CD4-positive, CD25-positive, alpha-beta regulatory T cell (primary cell): ENCODE data around the gene RPS6KA2. TPM values are rescaled to one million over a fixed set of nuclear protein-coding genes. Genes with fewer than 3 reads are reported as not detected.

Experiments used
- ATAC-seq, 2 donors: fragments of 150-1000 bp; cut with Tn5 transposase; one replicate each; pipeline ENCODE4 v1.10.0; 2021; ENCODE audit warnings: low read depth in 2 of 2, moderate number of reproducible peaks in 2 of 2, moderate library complexity in 1 of 2
- DNase-seq, 3 donors: peaks; one replicate each; pipeline versions ENCODE4 v3.0.0 to v3.0.0-alpha.2; 2012 to 2022; ENCODE audit warnings: mixed read lengths in 1 of 3
- H3K27ac ChIP-seq: one replicate; pipeline ENCODE4 v1.7.0; 2013; ENCODE audit warnings: mild to moderate bottlenecking, low read length; ENCODE audit not compliant: insufficient read depth, poor library complexity, severe bottlenecking
- H3K27me3 ChIP-seq: one replicate; pipeline ENCODE4 v1.7.0; 2013; ENCODE audit warnings: low read length; ENCODE audit not compliant: control insufficient read depth, insufficient read depth
- H3K36me3 ChIP-seq: one replicate; pipeline ENCODE4 v1.7.0; 2013; ENCODE audit warnings: mild to moderate bottlenecking, low read length, moderate library complexity; ENCODE audit not compliant: control insufficient read depth, insufficient read depth
- H3K4me1 ChIP-seq: 2 replicates; pipeline ENCODE4 v1.7.0; 2013; ENCODE audit warnings: mild to moderate bottlenecking, low read length; ENCODE audit not compliant: insufficient read depth, control insufficient read depth, poor library complexity, severe bottlenecking
- H3K4me3 ChIP-seq: one replicate; pipeline ENCODE4 v1.7.0; 2013; ENCODE audit warnings: low read depth, mild to moderate bottlenecking, low read length, moderate library complexity
- H3K9me3 ChIP-seq, 2 experiments: 1 replicate in 1 of 2; 2 replicates in 1 of 2; pipeline ENCODE4 v1.7.0; 2013; ENCODE audit warnings: low read length in 2 of 2, mild to moderate bottlenecking in 1 of 2, moderate library complexity in 1 of 2; ENCODE audit not compliant: control insufficient read depth in 2 of 2
- H3K27ac Mint-ChIP-seq, 3 donors: one replicate each; pipeline ENCODE4 v1.8.0; 2020 to 2022; ENCODE audit warnings: mild to moderate bottlenecking in 3 of 3, mixed read lengths in 3 of 3, moderate library complexity in 2 of 3
- H3K27me3 Mint-ChIP-seq: one replicate; pipeline ENCODE4 v1.8.0; 2022; ENCODE audit warnings: mild to moderate bottlenecking, mixed read lengths
- H3K36me3 Mint-ChIP-seq: one replicate; pipeline ENCODE4 v1.8.0; 2020; ENCODE audit warnings: mixed read lengths
- H3K4me1 Mint-ChIP-seq, 4 donors: one replicate each; pipeline ENCODE4 v1.8.0; 2020 to 2022; ENCODE audit warnings: mixed read lengths in 4 of 4, mild to moderate bottlenecking in 1 of 4
- H3K4me3 Mint-ChIP-seq, 4 donors: one replicate each; pipeline ENCODE4 v1.8.0; 2020 to 2022; ENCODE audit warnings: mild to moderate bottlenecking in 4 of 4, mixed read lengths in 4 of 4, moderate library complexity in 3 of 4
- H3K9me3 Mint-ChIP-seq, 7 donors: one replicate each; pipeline ENCODE4 v1.8.0; 2020 to 2022; ENCODE audit warnings: mixed read lengths in 7 of 7, mild to moderate bottlenecking in 3 of 7, moderate library complexity in 2 of 7
- polyA plus RNA-seq, 4 donors: library from polyadenylated mRNA; unstranded; fragments of 300-500 nt; fragmentation: Illumina TruSeq; gene quantifications; one replicate each; pipeline ENCODE4 v1.2.3, GENCODE V29; 2021
- total RNA-seq: library from RNA; stranded (reverse); gene quantifications from one replicate; pipeline ENCODE4 v1.2.3, GENCODE V29; 2022

The RPS6KA2 gene
- total and polyA plus RNA-seq, 5 donors from 2014 or later: 3.3 to 7.4 (median 5.2) TPM

DNA sequence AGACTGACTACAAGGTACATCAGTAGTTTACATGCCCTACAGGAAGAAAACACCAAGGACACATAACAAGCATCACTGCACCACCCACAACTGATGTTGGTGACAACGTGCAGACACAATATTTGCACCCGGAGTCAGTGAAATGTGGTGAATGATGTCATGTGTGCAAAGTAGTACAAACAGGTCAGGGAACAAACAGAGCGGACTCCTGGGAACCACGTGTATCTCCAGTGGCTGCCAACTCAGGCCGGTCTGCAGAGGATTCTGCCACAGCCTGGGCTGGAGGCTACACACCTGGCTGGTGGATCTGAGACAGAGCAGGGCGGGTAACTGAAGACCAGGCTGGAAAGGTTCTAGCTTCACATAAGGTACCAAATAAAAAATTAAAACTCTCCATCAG, 28.2 kb upstream of the RPS6KA2 start:
- Mint-ChIP-seq H3K27ac (no peak overlapping the region), H3K36me3 (peaks cover 4% of the 10 kb centered on the region), H3K4me1 (peaks cover 0 to 11% (median 7%) of the 10 kb centered on the region in 4 donors), H3K27me3 (peaks cover 7% of the 10 kb centered on the region), H3K4me3 (no peak overlapping the region), H3K9me3 (peaks cover 0 to 1% (median 0%) of the 10 kb centered on the region in 7 donors)
- Histone ChIP-seq H3K27me3 (no peaks in the 10 kb centered on the region), H3K27ac (no peak overlapping the region), H3K36me3 (no peaks in the 10 kb centered on the region), H3K4me1 (no peaks in the 10 kb centered on the region), H3K9me3 (no peaks in the 10 kb centered on the region), H3K4me3 (no peak overlapping the region)
- no peak for ATAC-seq
- no peak for DNase-seq

DNA sequence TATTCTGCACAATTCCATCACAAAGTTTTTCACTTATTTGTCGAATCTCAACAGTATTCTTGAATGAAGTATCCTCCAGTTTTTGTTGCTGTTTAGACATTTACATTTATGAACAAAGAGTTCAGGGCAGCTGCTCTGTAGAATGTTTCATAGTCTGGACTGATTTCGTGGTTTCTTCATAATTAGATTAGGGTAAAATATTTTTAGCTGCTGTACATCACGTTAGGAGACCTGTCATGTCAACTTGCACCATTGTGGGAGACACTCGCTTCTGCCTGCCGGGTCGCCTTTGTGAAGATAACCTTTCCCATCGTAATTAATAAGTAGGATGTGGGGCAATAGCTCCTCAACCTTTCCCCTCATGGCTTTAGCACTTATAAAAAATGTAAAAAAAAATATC, 27.5 kb upstream of the RPS6KA2 start:
- ATAC-seq: no peak
- H3K4me3 Mint-ChIP-seq: no peak overlapping the region
- no peaks in the 10 kb centered on the region for H3K9me3 Mint-ChIP-seq
- H3K36me3 Mint-ChIP-seq: peaks cover 4% of the 10 kb centered on the region
- no peak overlapping the region for H3K27ac ChIP-seq
- H3K27ac Mint-ChIP-seq: no peak overlapping the region
- H3K4me1 Mint-ChIP-seq: peaks cover 0 to 11% (median 7%) of the 10 kb centered on the region in 4 donors
- H3K36me3 ChIP-seq: no peaks in the 10 kb centered on the region
- H3K4me1 ChIP-seq: no peaks in the 10 kb centered on the region
- no peaks in the 10 kb centered on the region for H3K9me3 ChIP-seq
- H3K4me3 ChIP-seq: no peak overlapping the region
- no peaks in the 10 kb centered on the region for H3K27me3 ChIP-seq
- peaks cover 7% of the 10 kb centered on the region for H3K27me3 Mint-ChIP-seq
- DNase-seq: no peak

GRCh38 chr6:166653639-166653941, 26.5 kb upstream of the RPS6KA2 start:
- Mint-ChIP-seq H3K4me3 (no peak overlapping the region), H3K27me3 (peaks cover 7% of the 10 kb centered on the region), H3K4me1 (peaks cover 0 to 11% (median 7%) of the 10 kb centered on the region in 4 donors), H3K9me3 (no peaks in the 10 kb centered on the region), H3K36me3 (peaks cover 4% of the 10 kb centered on the region), H3K27ac (no peak overlapping the region)
- Histone ChIP-seq H3K27me3 (no peaks in the 10 kb centered on the region), H3K4me3 (no peak overlapping the region), H3K9me3 (no peaks in the 10 kb centered on the region), H3K27ac (no peak overlapping the region), H3K4me1 (no peaks in the 10 kb centered on the region), H3K36me3 (no peaks in the 10 kb centered on the region)
- ATAC-seq (no peak), DNase-seq (no peak)

DNA sequence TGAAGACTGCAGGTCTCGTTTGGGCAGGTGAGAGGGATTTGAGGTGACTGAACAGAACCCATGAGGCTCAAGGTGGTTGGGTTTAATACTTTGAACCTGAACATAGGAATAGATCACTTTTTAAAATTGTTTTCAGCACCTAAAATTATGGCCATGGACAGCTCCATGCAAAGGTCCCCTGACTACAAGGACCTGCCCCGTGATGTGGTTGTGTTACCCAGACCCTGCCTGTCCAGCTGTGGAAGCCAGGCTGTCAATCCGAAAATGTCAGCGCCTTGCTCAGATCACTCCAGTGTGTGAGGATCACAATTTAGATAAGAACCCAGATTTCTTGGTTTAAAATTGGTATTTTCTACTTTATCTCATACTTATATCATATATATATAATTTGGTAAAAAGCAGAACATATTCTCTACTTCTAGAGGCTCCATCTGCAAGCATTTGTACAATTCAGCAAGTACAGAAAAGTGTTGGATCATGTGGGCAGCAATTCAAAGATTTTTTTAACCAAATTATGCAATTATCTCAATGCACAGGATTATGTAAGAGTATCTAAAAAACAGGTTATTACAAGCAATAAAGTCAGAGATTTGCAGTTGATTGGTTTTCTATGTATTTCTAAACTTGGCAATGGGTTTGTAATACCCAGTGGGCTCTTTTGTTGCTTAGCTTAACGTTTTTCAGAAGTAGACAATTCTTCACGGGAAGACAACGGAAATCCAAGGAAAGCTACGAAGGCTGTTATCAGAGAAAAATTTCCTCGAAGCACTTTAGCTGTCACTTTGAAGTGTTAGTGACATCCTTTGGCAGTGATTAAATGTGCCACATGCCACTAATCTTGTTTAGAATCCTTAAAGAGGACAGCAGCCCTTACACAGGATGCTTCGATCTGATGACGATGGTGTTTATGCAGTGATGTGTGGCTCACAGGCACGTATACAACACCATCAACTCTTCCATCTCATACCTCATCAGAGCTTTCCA, 24.1 kb upstream of the RPS6KA2 start:
- H3K27me3 Mint-ChIP-seq: no peaks in the 10 kb centered on the region
- DNase-seq (no peak), ATAC-seq (no peak)
- no peak overlapping the region for H3K27ac Mint-ChIP-seq
- no peak overlapping the region for H3K4me3 ChIP-seq
- no peaks in the 10 kb centered on the region for H3K36me3 Mint-ChIP-seq
- H3K9me3 Mint-ChIP-seq: no peaks in the 10 kb centered on the region
- no peak overlapping the region for H3K27ac ChIP-seq
- no peaks in the 10 kb centered on the region for H3K27me3 ChIP-seq
- H3K4me1 Mint-ChIP-seq: no peaks in the 10 kb centered on the region
- H3K9me3 ChIP-seq: no peaks in the 10 kb centered on the region
- no peaks in the 10 kb centered on the region for H3K4me1 ChIP-seq
- no peaks in the 10 kb centered on the region for H3K36me3 ChIP-seq
- H3K4me3 Mint-ChIP-seq: no peak overlapping the region

DNA sequence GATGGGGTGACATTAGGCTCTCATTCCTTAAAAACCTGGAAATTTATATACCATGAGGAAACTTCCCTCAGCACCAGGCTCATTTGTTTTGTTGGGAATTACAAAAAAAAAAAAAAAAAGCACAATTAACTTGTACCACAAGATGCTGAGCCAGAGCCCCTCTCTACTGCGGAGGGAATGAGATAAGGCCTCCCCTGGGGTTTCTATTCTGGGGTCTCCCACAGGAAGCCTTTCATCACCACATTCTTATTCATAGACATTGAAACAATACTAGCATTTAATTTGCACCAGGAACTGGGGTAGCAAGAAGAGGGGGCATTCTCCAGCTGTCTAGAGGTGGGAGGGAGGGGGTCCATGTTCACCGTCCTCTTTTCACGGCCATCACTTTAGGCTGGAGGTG, 23.0 kb upstream of the RPS6KA2 start:
- Mint-ChIP-seq H3K36me3 (no peaks in the 10 kb centered on the region), H3K27ac (no peak overlapping the region), H3K9me3 (no peaks in the 10 kb centered on the region), H3K27me3 (no peaks in the 10 kb centered on the region), H3K4me1 (no peaks in the 10 kb centered on the region), H3K4me3 (no peak overlapping the region)
- no peaks in the 10 kb centered on the region for H3K36me3 ChIP-seq
- no peaks in the 10 kb centered on the region for H3K9me3 ChIP-seq
- ATAC-seq (no peak), DNase-seq (no peak)
- H3K27ac ChIP-seq: no peak overlapping the region
- H3K4me3 ChIP-seq: no peak overlapping the region
- H3K4me1 ChIP-seq: no peaks in the 10 kb centered on the region
- H3K27me3 ChIP-seq: no peaks in the 10 kb centered on the region

DNA sequence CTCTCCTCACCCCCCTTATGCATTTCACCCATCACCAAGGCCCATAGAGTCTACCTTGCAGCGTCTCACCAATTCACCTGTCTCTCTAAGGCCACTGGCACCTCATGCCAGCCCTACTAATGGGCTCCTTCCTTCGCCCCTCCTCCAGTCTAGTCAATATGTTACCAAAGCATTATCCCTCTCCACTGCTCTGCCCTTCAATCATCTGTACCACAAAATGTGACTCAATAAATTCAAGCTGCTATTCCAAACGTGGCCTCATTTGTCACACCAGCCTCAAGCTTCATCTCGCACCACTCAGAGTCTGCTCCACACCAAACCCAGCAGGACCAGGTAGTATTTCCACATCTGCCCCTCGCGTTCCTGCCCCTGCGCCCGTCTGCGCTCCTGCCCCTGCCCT, 21.8 kb upstream of the RPS6KA2 start:
- Histone ChIP-seq H3K4me3 (no peak overlapping the region), H3K27ac (no peak overlapping the region), H3K36me3 (no peaks in the 10 kb centered on the region), H3K4me1 (no peaks in the 10 kb centered on the region), H3K27me3 (no peaks in the 10 kb centered on the region), H3K9me3 (peaks cover 0 to under 1% of the 10 kb centered on the region in 2 experiments)
- DNase-seq (no peak), ATAC-seq (no peak)
- Mint-ChIP-seq H3K4me3 (no peak overlapping the region), H3K4me1 (no peaks in the 10 kb centered on the region), H3K9me3 (peaks cover 0 to 3% (median 0%) of the 10 kb centered on the region in 7 donors), H3K36me3 (no peaks in the 10 kb centered on the region), H3K27me3 (no peaks in the 10 kb centered on the region), H3K27ac (no peak overlapping the region)

- peaks cover 3% of the 10 kb centered on the region for H3K27me3 ChIP-seq
- Mint-ChIP-seq H3K36me3 (no peaks in the 10 kb centered on the region), H3K4me1 (no peaks in the 10 kb centered on the region), H3K27ac (no peak overlapping the region), H3K9me3 (peaks cover 0 to 7% (median 2%) of the 10 kb centered on the region in 7 donors), H3K27me3 (no peaks in the 10 kb centered on the region), H3K4me3 (no peak overlapping the region)
- no peaks in the 10 kb centered on the region for H3K36me3 ChIP-seq
- H3K9me3 ChIP-seq: peaks cover 3 to 7% of the 10 kb centered on the region in 2 experiments
- ATAC-seq (no peak), DNase-seq (no peak)
- H3K4me3 ChIP-seq: no peak overlapping the region
- no peaks in the 10 kb centered on the region for H3K4me1 ChIP-seq
- no peak overlapping the region for H3K27ac ChIP-seq
These were observed 20.8 kb upstream of the RPS6KA2 start for GRCh38 chr6:166647896-166648295.

GRCh38 chr6:166646716-166647115, 19.7 kb upstream of the RPS6KA2 start:
- no peak overlapping the region for H3K4me3 ChIP-seq
- peaks cover 3% of the 10 kb centered on the region for H3K27me3 ChIP-seq
- H3K27me3 Mint-ChIP-seq: peaks cover 7% of the 10 kb centered on the region
- no peaks in the 10 kb centered on the region for H3K36me3 Mint-ChIP-seq
- H3K4me1 Mint-ChIP-seq: no peaks in the 10 kb centered on the region
- no peaks in the 10 kb centered on the region for H3K36me3 ChIP-seq
- no peak for DNase-seq
- no peak overlapping the region for H3K27ac ChIP-seq
- no peak overlapping the region for H3K4me3 Mint-ChIP-seq
- H3K9me3 ChIP-seq: peaks cover 3 to 8% of the 10 kb centered on the region in 2 experiments
- no peak for ATAC-seq
- peaks cover 0 to 10% (median 2%) of the 10 kb centered on the region in 7 donors for H3K9me3 Mint-ChIP-seq
- no peak overlapping the region for H3K27ac Mint-ChIP-seq
- no peaks in the 10 kb centered on the region for H3K4me1 ChIP-seq
